Ectodermal cell (in vitro differentiated cells): Measurements from ENCODE around the gene MYO5B.

Experiments used
- H3K27ac ChIP-seq: 2 replicates; pipeline ENCODE4 v1.7.0; 2013; ENCODE audit warnings: mild to moderate bottlenecking, low read depth, low read length; ENCODE audit not compliant: insufficient read depth, poor library complexity, severe bottlenecking
- H3K27me3 ChIP-seq: 2 replicates; pipeline ENCODE4 v1.7.0; 2013; ENCODE audit warnings: mild to moderate bottlenecking, low read length; ENCODE audit not compliant: insufficient read depth, control insufficient read depth, poor library complexity, severe bottlenecking
- H3K36me3 ChIP-seq: one replicate; pipeline ENCODE4 v1.7.0; 2013; ENCODE audit warnings: low read length; ENCODE audit not compliant: control insufficient read depth, insufficient read depth
- H3K4me1 ChIP-seq: one replicate; pipeline ENCODE4 v1.7.0; 2013; ENCODE audit warnings: low read length; ENCODE audit not compliant: control insufficient read depth, insufficient read depth
- H3K4me3 ChIP-seq: 2 replicates; pipeline ENCODE4 v1.7.0; 2013; ENCODE audit warnings: low read depth, low read length, control low read depth; ENCODE audit not compliant: insufficient read depth
- H3K9me3 ChIP-seq: 2 replicates; pipeline ENCODE4 v1.7.0; 2013; ENCODE audit warnings: mild to moderate bottlenecking, low read length, moderate library complexity; ENCODE audit not compliant: control insufficient read depth
- WGBS, 2 experiments: methylation state at CpG; one replicate each; pipeline ENCODE4 v1.1.7; 2013; ENCODE audit warnings: missing lambda C conversion rate in 2 of 2; 5-methylcytosine and 5-hydroxymethylcytosine counted together

Gene MYO5B

DNA sequence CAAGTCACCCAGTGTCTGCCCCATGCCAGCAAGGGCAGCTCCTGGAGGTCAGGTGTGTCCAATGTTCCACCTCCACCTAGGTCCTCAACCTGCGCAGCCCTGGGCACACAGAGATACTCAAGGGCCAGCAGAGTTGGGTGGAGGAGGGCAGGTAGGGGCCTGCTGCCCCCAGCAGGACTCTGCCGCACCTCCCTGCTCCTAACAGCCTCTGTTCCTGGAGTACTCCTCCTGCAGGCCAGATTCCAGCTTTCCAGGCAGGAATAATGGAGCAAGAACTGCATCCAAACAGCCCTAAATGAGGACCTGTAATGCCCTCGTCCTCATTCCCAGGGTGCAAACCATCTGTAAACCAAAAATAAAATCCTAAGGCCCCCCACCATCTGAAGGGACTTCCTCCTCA is 337.2 kb downstream of the MYO5B start:
- Histone ChIP-seq H3K27ac (no peak overlapping the region), H3K27me3 (no peaks in the 10 kb centered on the region), H3K4me1 (no peaks in the 10 kb centered on the region), H3K9me3 (no peaks in the 10 kb centered on the region), H3K4me3 (no peak overlapping the region), H3K36me3 (no peaks in the 10 kb centered on the region)
- 86 to 87% methylated on average over 3 of the region's 3 CpGs for WGBS, 2 experiments

DNA sequence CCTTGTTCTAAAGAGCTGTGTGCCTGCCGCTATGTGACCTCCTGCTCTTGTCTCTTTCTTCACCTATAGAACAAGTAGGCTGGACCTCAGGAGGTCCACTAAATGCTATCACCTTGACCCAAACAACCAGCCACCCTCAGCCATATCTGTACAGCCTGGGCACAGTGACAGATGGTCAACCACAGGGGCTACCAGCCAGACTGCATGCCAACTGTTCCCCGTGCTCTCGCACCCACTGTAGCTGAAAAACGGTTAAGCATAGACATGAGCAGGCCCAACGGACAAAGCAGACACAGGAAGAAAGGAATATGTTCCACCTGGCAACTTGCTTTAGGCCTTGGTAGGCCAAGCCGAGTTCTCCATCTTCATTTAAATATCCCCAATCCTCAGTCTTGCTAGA is 338.5 kb downstream of the MYO5B start:
- no peaks in the 10 kb centered on the region for H3K4me1 ChIP-seq
- no peaks in the 10 kb centered on the region for H3K9me3 ChIP-seq
- no peak overlapping the region for H3K4me3 ChIP-seq
- H3K27me3 ChIP-seq = no peaks in the 10 kb centered on the region
- no peak overlapping the region for H3K27ac ChIP-seq
- no peaks in the 10 kb centered on the region for H3K36me3 ChIP-seq
- WGBS, 2 experiments = 92 to 95% methylated on average over 6 of the region's 6 CpGs

DNA sequence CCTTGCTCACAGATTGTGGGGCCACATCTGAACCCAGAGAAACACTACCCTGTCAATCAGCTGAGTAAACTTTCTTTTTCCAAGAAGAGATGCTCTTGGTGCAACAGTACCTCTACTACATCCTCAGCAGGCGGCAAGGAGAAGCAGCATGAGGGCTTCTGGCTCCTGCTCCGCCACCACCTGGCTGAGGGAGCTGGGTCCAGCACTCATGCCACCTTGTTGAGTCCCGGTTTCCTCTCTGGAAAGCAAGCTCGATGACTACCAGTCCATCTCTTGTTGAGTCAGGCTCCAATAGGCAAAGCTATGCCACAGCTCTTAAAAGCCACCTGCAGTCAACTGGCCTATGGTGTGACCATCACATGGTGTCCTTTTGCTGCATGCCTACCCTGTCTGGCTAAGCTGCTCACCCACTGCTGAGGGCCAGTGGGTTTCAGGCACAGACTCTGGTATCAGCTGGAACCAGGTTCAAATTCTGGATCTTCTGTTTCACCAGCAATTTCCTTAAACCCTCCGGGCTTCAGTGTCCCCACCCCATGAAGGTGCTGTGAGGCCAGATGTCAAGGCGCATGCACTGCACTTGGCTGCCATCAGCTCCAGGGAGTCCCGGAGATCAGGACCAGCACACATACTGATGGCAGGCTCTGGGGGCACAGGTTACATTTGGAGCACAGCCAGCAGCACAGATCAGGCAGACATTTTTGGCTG is 339.1 kb downstream of the MYO5B start:
- no peak overlapping the region for H3K4me3 ChIP-seq
- H3K4me1 ChIP-seq = no peaks in the 10 kb centered on the region
- H3K36me3 ChIP-seq = no peaks in the 10 kb centered on the region
- H3K27me3 ChIP-seq = no peaks in the 10 kb centered on the region
- H3K27ac ChIP-seq = no peak overlapping the region
- no peaks in the 10 kb centered on the region for H3K9me3 ChIP-seq
- 93 to 94% methylated on average over 7 of the region's 7 CpGs for WGBS, 2 experiments

DNA sequence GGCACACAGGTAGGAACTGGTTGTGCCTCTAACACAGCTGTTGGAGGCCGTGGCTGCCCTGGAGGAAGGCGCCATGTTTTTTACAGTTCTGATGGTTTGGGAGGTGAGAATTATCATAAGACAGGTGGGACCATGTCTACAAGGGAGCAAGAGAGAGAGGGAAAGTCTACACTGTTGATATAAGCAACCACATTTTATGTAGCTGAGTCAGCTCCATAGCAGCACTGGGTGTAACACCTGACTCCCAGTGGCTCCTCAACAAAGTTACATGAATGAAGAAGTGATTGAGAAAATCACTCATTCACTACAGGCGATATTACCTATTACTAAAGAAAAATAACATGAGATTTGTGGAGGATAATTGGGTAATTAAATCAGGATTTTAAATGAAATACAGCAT is 340.3 kb downstream of the MYO5B start:
- Histone ChIP-seq H3K27me3 (no peaks in the 10 kb centered on the region), H3K27ac (no peak overlapping the region), H3K36me3 (no peaks in the 10 kb centered on the region), H3K4me3 (no peak overlapping the region), H3K4me1 (peaks cover 2% of the 10 kb centered on the region), H3K9me3 (no peaks in the 10 kb centered on the region)
- WGBS, 2 experiments = 96 to 97% methylated on average over 2 of the region's 3 CpGs

DNA sequence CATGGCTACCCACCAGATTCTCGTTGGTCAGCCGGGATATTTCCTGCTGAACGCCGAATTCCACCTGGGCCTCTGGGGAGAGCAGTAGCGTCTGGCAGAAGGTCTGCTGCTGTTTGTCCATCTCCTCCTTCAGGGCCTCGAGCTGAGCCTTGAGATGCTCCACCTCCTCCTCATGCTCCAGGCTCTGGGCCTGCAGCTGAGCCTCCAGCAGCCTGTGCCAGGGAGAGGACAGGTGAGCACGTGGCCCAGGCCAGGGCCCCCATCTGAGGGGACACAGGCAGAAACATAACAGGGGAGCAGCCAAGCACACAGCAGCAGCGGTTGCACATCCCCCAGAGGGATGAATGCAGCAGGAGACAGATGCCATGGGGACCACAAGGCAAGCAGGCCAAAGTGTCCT is 341.5 kb downstream of the MYO5B start:
- 91 to 93% methylated on average over 8 of the region's 8 CpGs for WGBS, 2 experiments
- Histone ChIP-seq H3K27me3 (no peaks in the 10 kb centered on the region), H3K27ac (no peak overlapping the region), H3K9me3 (no peaks in the 10 kb centered on the region), H3K4me1 (peaks cover 6% of the 10 kb centered on the region), H3K36me3 (no peaks in the 10 kb centered on the region), H3K4me3 (no peak overlapping the region)

DNA sequence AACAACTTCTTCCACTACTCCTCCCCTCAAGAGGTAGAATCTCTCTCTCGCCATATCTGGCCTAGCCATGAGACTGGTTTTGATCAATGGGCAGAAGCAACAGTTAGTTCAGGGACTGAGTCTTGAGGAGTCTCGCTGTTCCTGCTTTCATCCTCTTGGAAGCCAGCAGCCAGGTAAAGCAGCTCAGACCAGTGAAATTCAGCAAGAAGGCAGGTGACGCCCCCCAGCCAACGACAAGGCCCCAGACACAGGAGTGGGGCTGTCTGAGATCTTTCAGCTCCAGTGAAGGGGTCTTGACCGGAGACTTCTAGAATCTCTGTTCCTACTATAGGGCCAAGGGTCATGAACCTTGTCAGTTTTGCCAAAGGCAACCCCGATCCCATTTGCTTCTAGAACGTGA is 341.9 kb downstream of the MYO5B start:
- 95 to 96% methylated on average over 7 of the region's 7 CpGs for WGBS, 2 experiments
- Histone ChIP-seq H3K27ac (no peak overlapping the region), H3K9me3 (no peaks in the 10 kb centered on the region), H3K4me1 (peaks cover 6% of the 10 kb centered on the region), H3K36me3 (no peaks in the 10 kb centered on the region), H3K4me3 (no peak overlapping the region), H3K27me3 (no peaks in the 10 kb centered on the region)

DNA sequence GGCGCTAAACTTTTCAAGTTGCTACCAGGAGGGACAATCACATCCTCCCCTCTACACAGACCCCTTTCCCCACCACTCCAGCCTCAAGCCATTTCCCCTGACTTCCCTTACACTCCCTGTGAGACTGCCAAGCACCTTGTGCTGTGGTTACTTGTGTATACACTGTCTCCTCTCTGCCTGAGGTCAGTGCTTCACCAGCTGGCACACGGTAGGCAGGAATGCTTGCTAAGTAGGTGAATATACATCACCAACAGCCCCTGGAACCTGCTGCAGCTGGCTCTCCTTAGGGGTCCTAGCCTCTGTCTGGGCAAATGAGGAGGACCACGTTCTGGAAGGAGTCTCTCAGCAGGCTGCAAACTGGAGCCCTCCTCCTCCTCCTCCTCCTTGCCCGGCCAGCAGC is 343.3 kb downstream of the MYO5B start:
- peaks cover 10% of the 10 kb centered on the region for H3K4me1 ChIP-seq
- WGBS, 2 experiments = 73 to 78% methylated on average over 4 of the region's 4 CpGs
- H3K36me3 ChIP-seq = no peaks in the 10 kb centered on the region
- no peak overlapping the region for H3K4me3 ChIP-seq
- H3K27me3 ChIP-seq = no peaks in the 10 kb centered on the region
- H3K27ac ChIP-seq = no peak overlapping the region
- no peaks in the 10 kb centered on the region for H3K9me3 ChIP-seq

DNA sequence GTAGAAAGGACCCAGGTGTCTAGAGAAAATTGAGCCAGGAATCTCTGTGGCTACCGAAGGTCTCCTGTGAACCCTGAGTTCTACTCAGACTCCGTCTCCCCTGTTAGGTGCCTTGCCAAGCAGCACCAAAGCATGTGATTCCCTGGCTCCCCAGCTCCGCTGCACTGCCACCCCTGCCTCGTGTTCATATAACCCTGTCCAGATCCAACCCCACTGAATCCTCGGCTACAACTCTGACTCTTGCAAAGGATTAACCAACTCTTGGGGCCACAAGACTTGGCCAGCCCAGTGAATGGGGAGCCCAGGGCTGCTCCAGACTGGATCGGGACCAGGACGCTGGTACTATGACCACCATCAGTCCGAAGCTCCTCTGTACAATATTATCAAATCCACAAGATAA is 344.3 kb downstream of the MYO5B start:
- Histone ChIP-seq H3K36me3 (no peaks in the 10 kb centered on the region), H3K4me3 (no peak overlapping the region), H3K4me1 (peaks cover 19% of the 10 kb centered on the region), H3K27ac (no peak overlapping the region), H3K9me3 (no peaks in the 10 kb centered on the region), H3K27me3 (no peaks in the 10 kb centered on the region)
- 95 to 97% methylated on average over 8 of the region's 8 CpGs for WGBS, 2 experiments

DNA sequence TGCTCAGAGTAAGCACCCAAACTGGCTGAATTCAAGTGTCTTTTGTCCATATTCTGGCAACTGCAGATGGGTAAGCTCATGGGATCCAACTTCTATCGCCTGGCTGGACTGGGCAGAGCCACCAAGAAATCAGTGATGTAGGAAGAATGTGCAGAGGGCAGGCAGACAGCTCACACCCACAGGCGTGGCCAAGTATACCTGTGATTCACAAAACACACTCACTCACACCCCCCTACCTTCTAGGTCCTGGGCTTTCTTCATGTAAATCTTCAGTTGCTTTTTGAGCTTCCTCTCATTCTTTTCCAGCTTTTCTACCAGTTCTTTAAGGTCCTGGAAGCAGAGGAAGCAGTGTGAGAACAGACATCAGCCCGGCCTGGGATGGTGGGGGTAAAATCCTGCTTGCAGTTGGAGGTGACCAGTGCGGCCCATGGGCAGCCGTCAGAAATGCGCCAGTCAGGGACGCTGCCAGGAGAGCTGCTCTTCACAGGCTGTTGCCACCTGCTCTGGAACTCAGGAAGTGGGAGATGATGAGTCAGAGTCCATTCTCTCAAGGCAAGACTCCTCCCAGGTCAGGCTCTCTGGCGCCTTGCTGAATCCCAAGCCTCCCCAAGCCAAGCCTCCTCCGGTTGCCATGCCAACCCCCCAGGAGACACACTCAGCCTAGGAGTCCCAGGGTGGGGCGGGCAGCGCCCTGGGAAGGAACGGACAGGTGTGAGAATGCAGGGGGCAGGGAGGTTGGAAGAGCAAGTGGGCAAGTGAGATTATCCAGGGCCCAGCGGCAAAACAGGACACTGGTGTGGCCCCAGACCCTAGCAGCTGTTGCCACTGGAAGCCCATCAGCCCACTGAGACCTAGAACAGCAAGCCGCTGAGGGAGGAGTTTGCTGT is 345.4 kb downstream of the MYO5B start:
- Histone ChIP-seq H3K4me3 (no peak overlapping the region), H3K27me3 (no peaks in the 10 kb centered on the region), H3K27ac (no peak overlapping the region), H3K9me3 (no peaks in the 10 kb centered on the region), H3K36me3 (no peaks in the 10 kb centered on the region), H3K4me1 (peaks cover 24% of the 10 kb centered on the region)
- WGBS, 2 experiments = 63 to 64% methylated on average over 14 of the region's 14 CpGs

DNA sequence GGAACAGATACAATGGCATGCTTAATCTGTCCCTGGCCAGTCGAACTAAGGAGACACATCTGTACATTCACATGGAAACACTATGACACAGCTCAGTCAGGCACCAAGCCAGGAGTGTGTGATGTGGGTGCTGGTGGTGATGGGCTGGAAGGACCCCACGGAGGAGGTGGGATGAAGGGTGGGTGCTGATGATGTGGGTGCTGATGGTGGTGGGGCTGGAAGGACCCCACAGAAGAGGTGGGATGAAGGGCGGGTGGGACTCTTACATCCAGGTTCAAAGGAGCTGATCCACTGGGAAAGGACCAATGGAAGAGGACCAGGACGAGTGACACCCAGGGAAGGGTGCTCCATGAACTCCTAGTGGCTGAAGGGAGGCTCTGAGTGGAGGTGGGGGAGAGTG is 346.8 kb downstream of the MYO5B start:
- Histone ChIP-seq H3K27me3 (no peaks in the 10 kb centered on the region), H3K4me3 (no peak overlapping the region), H3K9me3 (no peaks in the 10 kb centered on the region), H3K36me3 (no peaks in the 10 kb centered on the region), H3K27ac (no peak overlapping the region), H3K4me1 (peaks cover 24% of the 10 kb centered on the region)
- WGBS, 2 experiments = 84 to 92% methylated on average over 4 of the region's 4 CpGs
